HG02852 (cell line): Measurements from ENCODE around the gene GLTP.

ENCODE experiments used
- ATAC-seq: cut with Tn5 transposase; IDR thresholded peaks from one replicate; pipeline ENCODE4 v1.9.1; 2021; ENCODE audit warnings: mild to moderate bottlenecking, moderate library complexity; ENCODE audit not compliant: unreplicated experiment

The GLTP gene

DNA sequence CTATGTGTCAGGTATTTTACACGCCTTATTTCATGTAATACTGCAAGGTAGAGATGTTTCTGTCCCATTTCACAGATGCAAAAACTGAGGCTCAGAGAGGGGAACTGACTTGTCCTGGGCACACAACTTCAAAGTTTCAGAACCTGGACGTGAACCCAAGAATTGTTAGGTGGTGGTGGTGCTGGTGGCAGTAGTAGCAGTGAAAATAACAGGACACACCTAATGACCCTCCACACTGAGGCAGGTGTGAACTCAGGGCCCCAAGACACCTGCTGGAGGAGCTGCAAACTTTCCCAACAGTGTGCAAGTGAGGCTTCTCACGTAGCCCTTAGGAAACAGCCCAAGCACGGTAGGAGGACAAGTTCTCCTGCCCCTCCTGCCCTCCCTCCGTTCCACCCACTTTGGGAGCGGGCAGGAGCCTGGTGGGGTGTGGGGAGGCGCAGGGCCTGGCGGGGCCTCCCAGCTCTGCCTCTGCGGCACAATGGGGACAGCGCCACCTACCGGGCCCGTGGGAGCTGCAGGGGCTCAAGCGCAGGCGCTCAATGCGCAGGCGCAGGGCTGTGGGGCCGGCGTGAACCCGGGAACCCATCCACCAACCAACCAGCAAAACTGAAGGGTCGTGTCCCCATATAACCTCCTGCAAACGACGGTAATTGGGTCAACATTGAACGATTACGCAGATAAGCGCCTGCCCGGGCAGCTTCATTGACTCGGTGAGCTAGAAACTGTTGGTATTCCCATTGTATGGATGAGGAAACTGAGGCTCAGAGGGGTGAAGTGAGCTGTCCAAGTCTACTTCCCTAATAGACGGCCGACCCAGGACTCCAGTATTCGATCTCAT, 35.1 kb downstream of the GLTP start:
- ATAC-seq, result peak; percentile 74

DNA sequence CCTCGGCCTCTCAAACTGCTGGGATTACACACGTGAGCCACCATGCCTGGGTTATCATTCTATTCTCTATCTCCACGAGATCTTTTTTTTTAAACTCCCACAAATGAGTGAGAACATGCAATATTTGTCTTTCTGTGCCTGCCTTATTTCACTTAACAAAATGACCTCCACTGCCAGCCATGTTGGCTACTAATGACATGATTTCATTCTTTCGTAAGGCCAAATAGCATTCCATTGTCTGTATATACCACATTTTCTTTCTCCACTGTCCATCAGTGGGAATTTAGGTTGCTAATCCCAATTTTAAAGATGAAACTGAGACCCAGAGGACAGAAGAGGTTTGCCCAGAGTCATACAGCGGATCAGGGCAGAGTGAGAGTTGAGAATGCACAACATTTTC, 36.2 kb downstream of the GLTP start:
- ATAC-seq, result no peak

DNA sequence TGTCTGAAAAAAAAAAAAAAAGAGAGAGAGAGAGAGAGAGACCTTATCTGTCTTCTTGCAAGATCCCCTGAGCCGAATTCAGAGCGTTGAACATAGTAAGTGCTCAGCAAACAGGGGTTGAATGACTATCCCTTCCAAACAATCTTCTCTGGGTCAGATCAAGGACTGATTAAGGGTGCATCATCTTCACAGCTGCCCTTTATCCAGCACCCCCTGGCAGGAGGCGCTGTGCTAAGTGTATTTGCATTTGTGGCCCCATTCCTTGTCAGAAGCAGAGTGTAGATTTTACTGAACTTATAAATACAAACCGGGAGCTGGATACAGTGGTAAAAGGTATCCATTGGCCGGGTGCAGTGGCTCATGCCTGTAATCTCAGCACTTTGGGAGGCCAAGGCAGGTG, 38.3 kb downstream of the GLTP start:
- ATAC-seq, result no peak

GRCh38 chr12:109841356-109841755, 39.0 kb downstream of the GLTP start:
- ATAC-seq, result no peak

DNA sequence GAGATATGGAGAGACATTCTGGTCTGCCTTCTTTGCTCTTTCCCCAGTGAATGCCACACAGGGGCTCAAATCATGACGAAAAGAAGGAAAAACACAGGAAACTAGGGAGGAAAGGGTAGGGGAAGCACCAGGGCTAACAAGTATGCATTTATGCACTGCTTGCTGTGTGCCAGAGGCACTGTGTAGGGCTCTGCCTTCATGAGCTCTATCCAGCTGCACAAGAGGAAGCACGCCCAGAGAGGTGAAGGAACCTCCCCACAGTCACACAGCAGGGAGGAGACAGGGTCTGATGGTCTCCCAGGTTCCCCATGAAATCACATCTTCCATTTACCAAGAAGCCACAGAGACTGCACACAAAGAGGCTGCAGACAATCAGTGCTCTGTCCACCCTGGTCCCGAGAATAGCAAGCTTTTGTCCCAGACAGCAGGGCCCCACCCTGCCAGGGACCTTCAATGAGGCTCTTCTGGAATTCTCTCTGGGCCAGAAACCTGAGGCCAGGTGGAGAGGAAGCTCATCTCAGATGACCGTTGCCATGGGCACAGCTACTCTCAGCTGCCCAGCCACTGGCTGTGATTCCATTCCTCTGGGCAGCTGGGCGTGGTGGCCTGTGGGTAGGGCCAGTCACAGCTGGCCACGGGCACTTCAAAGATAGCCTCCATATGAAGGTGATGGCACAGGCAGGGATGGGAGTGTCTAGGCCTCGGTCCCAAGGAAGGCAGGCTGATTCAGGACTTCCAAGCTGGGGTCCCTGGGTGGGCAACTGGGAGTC, 39.9 kb downstream of the GLTP start:
- no peak for ATAC-seq

- no peak for ATAC-seq
Measured at GRCh38 chr12:109839444-109839843, 40.9 kb downstream of the GLTP start.

DNA sequence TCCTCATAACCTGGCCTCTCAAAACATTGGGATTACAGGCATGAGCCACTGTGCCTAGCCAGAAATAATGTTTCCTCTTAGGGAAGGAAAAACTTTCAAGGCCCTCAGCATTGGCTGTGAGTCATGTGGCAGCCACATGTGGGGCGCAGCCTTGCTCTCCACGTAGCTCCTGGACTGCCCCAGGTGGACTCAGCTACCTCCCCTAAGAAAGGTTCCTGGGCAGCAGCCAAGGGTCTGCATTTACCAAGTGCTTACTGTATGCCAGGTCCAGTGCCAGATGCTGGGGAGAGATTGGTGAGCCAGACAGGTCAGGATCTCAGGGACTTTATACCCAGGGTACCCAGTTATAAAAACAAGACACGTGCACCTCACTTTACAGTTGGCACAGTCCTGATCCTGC, 43.4 kb downstream of the GLTP start:
- ATAC-seq, result no peak

DNA sequence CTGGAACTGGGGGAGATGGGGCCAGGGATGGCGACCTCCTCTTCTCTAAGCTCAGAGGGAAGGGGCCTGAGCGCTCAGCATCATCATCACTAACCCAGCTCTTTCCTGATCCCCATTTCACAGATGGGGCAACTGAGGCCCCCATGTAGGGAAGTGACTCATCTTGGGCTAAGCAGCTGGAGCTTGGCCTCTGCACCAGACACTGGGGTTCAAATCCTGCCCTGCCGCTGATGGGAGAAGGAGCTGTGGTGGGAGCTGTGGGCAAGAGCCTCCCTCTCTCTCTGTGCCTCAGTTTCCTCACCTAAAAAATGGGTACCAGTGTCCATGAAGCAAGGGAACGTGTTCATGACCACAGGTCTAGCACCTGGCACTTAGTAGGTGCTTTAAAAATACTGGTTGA, 44.5 kb downstream of the GLTP start:
- no peak for ATAC-seq

GRCh38 chr12:109833307-109834189, 46.8 kb downstream of the GLTP start, which contains the start of gene TRPV4:
Gene TRPV4, minus strand, starts transcription at chr12:109833398. Its CDS starts 18,602 bp downstream, at chr12:109814796.
- no peak for ATAC-seq

DNA sequence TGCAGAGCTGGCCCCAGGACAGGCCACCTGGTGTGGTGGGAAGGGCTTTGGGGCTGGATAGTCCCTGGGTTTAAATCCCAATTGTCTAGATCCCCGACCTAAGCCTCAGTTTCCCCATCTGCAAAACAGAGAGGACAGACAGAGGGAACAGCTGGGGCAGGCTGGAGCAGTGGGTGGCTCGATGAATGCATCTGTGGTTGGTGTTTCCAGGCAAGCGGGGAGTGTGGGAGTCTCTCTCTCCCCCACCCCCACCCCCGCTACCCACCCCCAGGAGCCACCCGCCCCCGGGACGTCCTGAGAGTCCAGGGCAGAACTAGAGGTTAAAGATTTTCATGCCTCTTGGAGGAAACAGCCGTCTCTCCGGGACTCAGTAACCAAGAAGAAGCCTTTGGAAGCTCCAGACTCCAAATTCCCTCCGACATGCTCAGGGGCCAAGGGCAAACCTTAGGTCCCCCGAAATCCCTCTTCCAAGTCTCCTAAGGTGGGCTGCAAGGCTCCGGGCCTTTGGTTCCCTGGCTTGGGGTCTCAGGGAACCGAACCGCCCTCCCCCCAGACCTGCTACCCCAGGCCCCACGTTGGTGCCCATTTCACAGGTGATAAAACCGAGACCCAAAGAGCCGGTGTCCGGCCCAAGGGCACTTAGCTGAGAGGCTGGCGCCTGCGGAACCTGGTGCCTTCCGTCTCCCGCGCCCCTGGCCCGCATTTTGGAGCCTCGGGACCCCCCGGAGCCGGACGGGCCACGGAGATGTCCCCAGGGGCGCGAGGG, 47.6 kb downstream of the GLTP start:
- no peak for ATAC-seq

DNA sequence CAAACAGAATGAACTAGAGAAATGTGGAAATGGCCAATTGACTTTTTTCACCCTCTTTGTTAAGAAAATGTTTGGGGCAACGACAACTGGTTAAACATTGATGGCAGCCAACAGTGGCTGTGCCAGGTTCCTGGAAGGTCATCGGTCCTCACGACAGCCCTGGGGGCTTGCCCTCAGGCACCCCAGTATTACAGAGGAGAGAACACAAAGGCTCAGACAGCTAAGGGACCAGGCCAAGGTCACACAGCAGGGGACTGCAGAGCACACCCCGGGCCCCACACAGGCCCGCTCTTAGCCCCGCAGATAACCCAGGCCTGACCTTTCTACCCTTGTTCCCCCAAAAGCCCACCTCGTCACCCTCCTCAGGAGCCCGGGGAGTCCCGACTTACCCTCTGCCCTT, 48.4 kb downstream of the GLTP start:
- no peak for ATAC-seq

DNA sequence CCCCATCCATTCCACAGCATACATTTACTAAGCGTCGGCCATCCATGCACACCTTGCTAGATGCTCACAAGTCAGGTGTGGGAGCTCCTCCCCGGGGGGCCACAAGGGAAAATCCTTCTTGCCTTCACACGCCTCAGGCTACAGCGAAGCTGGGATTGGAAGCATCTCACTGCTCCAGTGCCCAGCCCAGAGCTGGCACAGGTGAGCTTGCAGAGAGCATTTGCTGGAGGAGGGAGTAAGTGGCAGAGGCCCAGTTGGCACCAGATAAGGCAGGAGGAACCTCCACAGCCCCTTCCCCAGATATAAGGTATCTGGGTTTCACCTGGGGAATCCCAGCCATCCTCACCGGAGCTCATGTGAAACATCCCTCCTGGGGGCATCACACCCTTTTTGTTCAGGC, 49.0 kb downstream of the GLTP start:
- no peak for ATAC-seq

DNA sequence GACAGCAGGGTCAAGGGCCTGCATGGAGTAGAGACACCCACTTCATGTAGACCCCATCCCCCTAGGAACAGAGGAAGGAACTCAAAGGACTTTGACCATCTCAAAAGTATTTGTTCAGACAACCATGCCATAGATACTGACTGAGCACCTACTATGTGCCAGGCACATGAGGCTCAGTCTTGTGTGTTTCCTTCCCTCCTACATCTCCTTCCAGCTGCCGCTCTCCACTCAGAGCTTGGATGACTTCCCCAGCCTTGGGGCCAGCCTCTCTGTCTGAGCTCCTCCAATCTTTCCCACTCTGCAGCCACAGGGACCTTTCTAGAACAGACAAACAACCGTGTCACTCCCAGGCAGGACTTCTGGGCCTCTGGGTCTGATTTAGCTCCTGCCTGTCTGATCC, 49.6 kb downstream of the GLTP start:
- ATAC-seq, result no peak

GRCh38 chr12:109830267-109830666, 50.1 kb downstream of the GLTP start:
- ATAC-seq, result no peak

GRCh38 chr12:109829667-109830066, 50.7 kb downstream of the GLTP start:
- no peak for ATAC-seq

GRCh38 chr12:109828754-109829511, 51.4 kb downstream of the GLTP start:
- no peak for ATAC-seq

- ATAC-seq, result no peak
Measured at GRCh38 chr12:109827566-109828550, 52.5 kb downstream of the GLTP start.

DNA sequence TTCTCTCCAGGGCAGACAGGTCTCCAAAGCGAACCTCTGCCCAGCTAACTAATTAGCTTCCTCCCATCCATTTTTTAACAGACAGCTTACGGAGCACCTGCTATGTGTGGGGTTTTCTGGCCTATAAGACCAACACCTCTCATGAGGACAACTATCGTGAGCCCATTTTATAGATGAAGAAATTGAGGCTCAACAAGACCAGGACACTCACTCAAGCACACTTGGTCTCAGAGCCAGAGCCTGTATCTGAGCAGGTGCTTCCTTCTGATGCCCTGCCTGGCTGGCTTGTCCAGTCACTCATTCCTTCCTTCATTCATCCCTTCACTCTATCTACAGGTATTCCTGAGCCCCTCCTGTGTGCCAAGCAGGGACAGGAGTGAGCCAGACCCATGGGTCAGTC, 53.3 kb downstream of the GLTP start:
- no peak for ATAC-seq

- ATAC-seq, result no peak
Measured at GRCh38 chr12:109824731-109825130, 55.6 kb downstream of the GLTP start.
